Measurements from ENCODE around the gene FASTKD1. TPM values are rescaled to one million over a fixed set of nuclear protein-coding genes. Genes with fewer than 3 reads are reported as not detected.

Gene FASTKD1
- total and polyA plus RNA-seq, 4 donors: 10.4 to 40.1 (median 30.1) TPM

DNA sequence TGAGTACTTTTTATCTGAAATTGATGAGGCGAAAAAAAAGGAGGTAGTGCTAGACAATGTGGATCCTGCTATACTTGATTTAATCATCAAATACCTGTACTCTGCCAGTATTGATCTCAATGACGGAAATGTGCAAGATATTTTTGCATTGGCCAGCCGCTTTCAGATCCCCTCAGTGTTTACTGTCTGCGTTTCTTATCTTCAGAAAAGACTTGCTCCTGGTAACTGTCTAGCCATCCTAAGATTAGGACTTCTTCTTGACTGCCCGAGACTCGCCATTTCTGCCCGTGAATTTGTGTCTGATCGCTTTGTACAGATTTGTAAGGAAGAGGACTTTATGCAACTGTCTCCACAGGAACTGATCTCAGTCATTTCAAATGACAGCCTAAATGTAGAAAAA lies 63.7 kb downstream of the FASTKD1 start:
- peak overlapping the region in 1 of 2 donors; percentile 86 for H3K27ac ChIP-seq (ENCODE audit: low read depth in 1 of 2, low read length in 1 of 2)
- ATAC-seq (ENCODE audit: insufficient read depth, low FRiP score) (no peak), DNase-seq (no peak)
- H3K9me3 ChIP-seq (ENCODE audit: control insufficient read depth in 4 of 4, insufficient read depth in 3 of 4, low read length in 3 of 4): no peaks in the 10 kb centered on the region
- H3K27me3 ChIP-seq (ENCODE audit: control insufficient read depth in 3 of 3, insufficient read depth in 3 of 3, low read length in 2 of 3): no peaks in the 10 kb centered on the region
- H3K9ac ChIP-seq (ENCODE audit: insufficient read depth in 1 of 2, low read length in 2 of 2): no peak overlapping the region
- H3K36me3 ChIP-seq (ENCODE audit: control insufficient read depth in 4 of 4, insufficient read depth in 4 of 4, low read length in 4 of 4): no peaks in the 10 kb centered on the region
- TF ChIP-seq, protein P1, sequence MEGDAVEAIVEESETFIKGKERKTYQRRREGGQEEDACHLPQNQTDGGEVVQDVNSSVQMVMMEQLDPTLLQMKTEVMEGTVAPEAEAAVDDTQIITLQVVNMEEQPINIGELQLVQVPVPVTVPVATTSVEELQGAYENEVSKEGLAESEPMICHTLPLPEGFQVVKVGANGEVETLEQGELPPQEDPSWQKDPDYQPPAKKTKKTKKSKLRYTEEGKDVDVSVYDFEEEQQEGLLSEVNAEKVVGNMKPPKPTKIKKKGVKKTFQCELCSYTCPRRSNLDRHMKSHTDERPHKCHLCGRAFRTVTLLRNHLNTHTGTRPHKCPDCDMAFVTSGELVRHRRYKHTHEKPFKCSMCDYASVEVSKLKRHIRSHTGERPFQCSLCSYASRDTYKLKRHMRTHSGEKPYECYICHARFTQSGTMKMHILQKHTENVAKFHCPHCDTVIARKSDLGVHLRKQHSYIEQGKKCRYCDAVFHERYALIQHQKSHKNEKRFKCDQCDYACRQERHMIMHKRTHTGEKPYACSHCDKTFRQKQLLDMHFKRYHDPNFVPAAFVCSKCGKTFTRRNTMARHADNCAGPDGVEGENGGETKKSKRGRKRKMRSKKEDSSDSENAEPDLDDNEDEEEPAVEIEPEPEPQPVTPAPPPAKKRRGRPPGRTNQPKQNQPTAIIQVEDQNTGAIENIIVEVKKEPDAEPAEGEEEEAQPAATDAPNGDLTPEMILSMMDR (IDR thresholded peaks at IDR 0.05; ENCODE audit: control extremely low read depth, extremely low read depth): no peak
- H3K4me3 ChIP-seq: no peak overlapping the region
- peaks cover 0 to 9% (median 2%) of the 10 kb centered on the region in 5 donors for H3K4me1 ChIP-seq (ENCODE audit: control insufficient read depth in 5 of 5, insufficient read depth in 5 of 5, low read length in 5 of 5)
- 89 to 95% methylated on average over 8 of the region's 8 CpGs for WGBS, 2 donors

DNA sequence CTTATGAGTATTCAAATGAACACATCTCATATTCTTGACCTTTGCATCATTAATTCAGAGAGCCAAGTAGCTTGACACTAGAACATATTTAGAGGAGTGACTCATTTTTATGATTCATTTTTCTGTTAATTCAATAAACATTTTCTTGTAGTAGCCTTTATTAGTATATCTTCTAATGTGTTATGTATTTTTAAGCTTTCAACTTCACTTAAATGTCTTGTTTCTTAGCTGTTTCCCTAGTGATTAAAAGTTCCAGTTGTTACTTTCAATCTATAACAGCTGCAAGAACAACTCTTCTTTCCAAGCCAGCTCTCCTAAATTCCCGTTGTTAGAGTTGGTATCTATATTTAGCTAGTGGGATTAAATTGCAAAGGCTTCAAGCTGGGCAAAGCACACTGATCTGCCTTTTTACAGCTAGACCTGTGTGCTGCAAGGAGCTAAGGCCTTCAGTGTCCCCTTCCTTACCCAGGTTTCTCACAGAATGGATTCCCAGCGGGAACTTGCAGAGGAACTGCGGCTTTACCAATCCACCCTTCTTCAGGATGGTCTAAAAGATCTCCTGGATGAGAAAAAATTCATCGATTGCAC lies 64.3 kb downstream of the FASTKD1 start, which contains the start of gene KLHL41:
TSS of gene KLHL41 (plus strand) at position 405 of the 588 bp plus-strand sequence. CDS start at position 482, 77 bp downstream.
- peaks cover 0 to 9% (median 2%) of the 10 kb centered on the region in 5 donors for H3K4me1 ChIP-seq (ENCODE audit: control insufficient read depth in 5 of 5, insufficient read depth in 5 of 5, low read length in 5 of 5)
- H3K27ac ChIP-seq (ENCODE audit: low read depth in 1 of 2, low read length in 1 of 2): peak within 1 kb of the TSS in 1 of 2 donors; percentile 86
- peaks cover 0 to 2% (median under 1%) of the 10 kb centered on the region in 4 donors for H3K36me3 ChIP-seq (ENCODE audit: control insufficient read depth in 4 of 4, insufficient read depth in 4 of 4, low read length in 4 of 4)
- DNase-seq: peak in 2 of 3 donors; percentile 10 to 27
- no peak within 1 kb of the TSS for H3K4me3 ChIP-seq
- 82 to 91% methylated on average over 4 of the region's 4 CpGs for WGBS, 2 donors
- TF ChIP-seq, protein P1 (IDR thresholded peaks at IDR 0.05; ENCODE audit: control extremely low read depth, extremely low read depth): no peak
- ATAC-seq (ENCODE audit: insufficient read depth, low FRiP score): peak; percentile 38
- no peak within 1 kb of the TSS for H3K9ac ChIP-seq (ENCODE audit: insufficient read depth in 1 of 2, low read length in 2 of 2)
- no peaks in the 10 kb centered on the region for H3K9me3 ChIP-seq (ENCODE audit: control insufficient read depth in 4 of 4, insufficient read depth in 3 of 4, low read length in 3 of 4)
- H3K27me3 ChIP-seq (ENCODE audit: control insufficient read depth in 3 of 3, insufficient read depth in 3 of 3, low read length in 2 of 3): no peaks in the 10 kb centered on the region

- Histone ChIP-seq H3K4me1 (ENCODE audit: control insufficient read depth in 5 of 5, insufficient read depth in 5 of 5, low read length in 5 of 5) (peaks cover 0 to 2% (median 0%) of the 10 kb centered on the region in 5 donors), H3K27ac (ENCODE audit: low read depth in 1 of 2, low read length in 1 of 2) (no peak overlapping the region), H3K27me3 (ENCODE audit: control insufficient read depth in 3 of 3, insufficient read depth in 3 of 3, low read length in 2 of 3) (no peaks in the 10 kb centered on the region), H3K9me3 (ENCODE audit: control insufficient read depth in 4 of 4, insufficient read depth in 3 of 4, low read length in 3 of 4) (no peaks in the 10 kb centered on the region), H3K36me3 (ENCODE audit: control insufficient read depth in 4 of 4, insufficient read depth in 4 of 4, low read length in 4 of 4) (peaks cover 0 to 5% (median 3%) of the 10 kb centered on the region in 4 donors), H3K9ac (ENCODE audit: insufficient read depth in 1 of 2, low read length in 2 of 2) (no peak overlapping the region), H3K4me3 (no peak overlapping the region)
- DNase-seq: no peak
- TF ChIP-seq, protein P1 (IDR thresholded peaks at IDR 0.05; ENCODE audit: control extremely low read depth, extremely low read depth): no peak
- ATAC-seq (ENCODE audit: insufficient read depth, low FRiP score): peak; percentile 42
Measured at GRCh38 chr2:169507698-169508097, 66.0 kb downstream of the FASTKD1 start.
